GM13976 (cell line): Measurements from ENCODE around the gene STEAP2.

Source experiments
- DNase-seq: peaks from one replicate; pipeline ENCODE4 v3.0.0; 2012; ENCODE audit warnings: low spot score
- CTCF ChIP-seq: IDR thresholded peaks from 2 replicates; pipeline ENCODE4 v1.5.1; 2012; ENCODE audit warnings: borderline replicate concordance, mild to moderate bottlenecking; ENCODE audit not compliant: insufficient read depth; ENCODE audit errors: extremely low read depth, missing control alignments, control extremely low read depth
- in situ Hi-C: fragments of 300-500 bp; cut with MboI; formaldehyde crosslinking; loops from one replicate; pipeline ENCODE4 v1.12.0; 2022; ENCODE audit warnings: low sequenced_read_pairs, mixed read lengths, inconsistent platforms; ENCODE audit not compliant: unreplicated experiment

Gene STEAP2

DNA sequence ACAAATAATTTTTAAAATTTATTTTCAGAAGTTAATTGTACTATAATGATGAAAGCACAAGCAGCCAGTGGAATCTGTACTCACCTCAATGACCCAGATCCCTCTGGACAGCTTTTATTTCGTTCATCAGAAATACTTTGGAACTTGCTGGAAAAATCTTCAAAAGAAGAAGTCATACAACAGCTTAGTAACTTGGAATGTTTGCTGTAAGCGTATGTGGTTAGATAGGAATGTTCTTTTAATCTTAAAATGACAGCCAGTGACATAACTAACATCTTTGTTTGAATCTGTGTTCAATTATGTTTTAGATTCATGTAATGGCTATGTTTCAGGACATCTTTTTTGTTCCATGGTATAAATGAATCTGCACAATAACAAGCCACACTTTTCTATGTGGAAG lies 60.2 kb downstream of the STEAP2 start:
- in situ Hi-C loops: no loop called here
- no peak for TF ChIP-seq CTCF
- no peak for DNase-seq

- DNase-seq: no peak
- TF ChIP-seq CTCF: no peak
- in situ Hi-C loops: no loop called here
Measured at GRCh38 chr7:90272242-90272641, 60.7 kb downstream of the STEAP2 start.

- no peak for TF ChIP-seq CTCF
- in situ Hi-C loops: no loop called here
- DNase-seq: no peak
Measured at GRCh38 chr7:90274161-90274560, 62.6 kb downstream of the STEAP2 start.

DNA sequence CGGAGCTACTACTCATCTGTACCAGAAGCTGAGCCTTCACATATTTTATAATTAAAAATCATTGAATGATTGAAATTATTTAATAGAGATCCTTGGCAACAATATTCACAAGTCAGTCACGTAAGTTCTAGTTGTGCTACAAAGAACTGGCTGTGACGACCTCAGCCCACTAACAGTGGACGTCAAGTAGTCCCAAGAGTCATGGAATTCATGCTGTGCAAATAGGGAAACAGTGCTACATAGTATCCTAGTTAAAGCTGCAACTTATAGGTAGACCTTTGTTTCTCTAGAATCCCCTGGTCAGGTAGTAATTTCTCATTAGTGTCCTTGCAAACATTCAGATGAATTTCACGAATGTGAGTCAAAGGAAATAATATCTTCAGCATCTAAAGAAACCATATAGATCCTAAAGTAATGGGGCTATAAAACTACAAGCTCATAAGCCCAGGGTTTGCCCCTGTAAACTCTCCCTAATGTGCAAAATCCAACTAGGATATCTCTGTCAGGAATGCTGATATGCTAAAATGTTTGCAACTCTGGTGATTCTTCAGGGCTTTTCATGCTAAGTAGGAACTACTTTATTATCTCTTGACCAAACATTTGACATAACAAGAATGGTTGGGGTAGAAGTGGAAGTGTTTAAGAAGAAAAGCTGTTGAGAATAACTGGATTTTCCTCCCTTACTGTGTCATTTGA lies 64.6 kb downstream of the STEAP2 start:
- TF ChIP-seq CTCF: no peak
- DNase-seq: no peak
- in situ Hi-C loops: no loop called here
